OCI-LY3 (cell line): ENCODE data around the gene GUK1.

Experiments
- EZH2phosphoT487 ChIP-seq: fragments of 200-600 bp; shearing (Covaris generic); IDR thresholded peaks from 2 replicates; pipeline ENCODE4 v1.6.1; 2018; ENCODE audit warnings: antibody characterized with exemption, mixed run types, low read depth
- TF ChIP-seq, protein P1 (sequence below): fragments of 200-600, 300-600 bp; sonication (generic); IDR thresholded peaks from 2 replicates; pipeline ENCODE4 v1.5.1; 2014; ENCODE audit warnings: antibody characterized with exemption, low read length, low read depth

DNA sequence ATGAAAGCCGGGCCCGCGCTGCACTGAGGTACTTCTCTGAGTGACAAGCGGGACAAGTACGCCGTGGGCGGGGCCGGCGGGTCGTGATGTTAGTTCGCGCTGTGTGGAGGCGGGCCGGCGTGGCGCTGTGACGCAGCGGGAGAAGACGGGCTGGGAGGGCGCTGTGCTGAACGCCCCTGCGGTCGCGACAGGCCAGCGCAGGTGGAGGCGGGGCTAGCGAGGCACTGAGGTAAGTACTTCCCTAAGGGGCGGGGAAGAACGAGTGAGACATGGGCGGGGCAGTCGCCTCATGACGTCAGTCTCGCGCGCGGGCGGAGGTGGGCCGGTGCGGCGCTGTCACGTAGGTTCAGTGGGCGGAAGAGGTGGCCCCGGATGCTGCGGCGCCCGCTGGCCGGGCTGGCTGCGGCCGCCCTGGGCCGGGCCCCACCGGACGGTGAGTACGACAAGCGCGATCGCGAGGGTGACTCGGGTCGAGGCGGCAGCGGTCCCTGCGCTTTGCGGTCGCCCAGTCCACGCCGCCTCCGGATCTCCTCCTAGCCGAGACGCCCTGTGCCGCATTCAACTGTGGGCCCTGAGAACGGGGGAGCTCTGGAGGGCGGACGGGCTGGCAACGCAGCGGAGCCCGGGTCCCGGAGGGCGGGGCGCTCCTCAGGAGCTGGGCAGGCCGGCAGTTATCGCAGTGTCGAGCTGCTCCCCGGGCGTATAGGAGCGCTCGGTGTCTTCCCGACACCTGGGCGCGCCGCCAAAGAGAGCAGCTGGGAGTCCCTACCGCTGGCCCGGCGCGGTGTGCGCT, at the start of gene GUK1:
- TF ChIP-seq, protein P1, sequence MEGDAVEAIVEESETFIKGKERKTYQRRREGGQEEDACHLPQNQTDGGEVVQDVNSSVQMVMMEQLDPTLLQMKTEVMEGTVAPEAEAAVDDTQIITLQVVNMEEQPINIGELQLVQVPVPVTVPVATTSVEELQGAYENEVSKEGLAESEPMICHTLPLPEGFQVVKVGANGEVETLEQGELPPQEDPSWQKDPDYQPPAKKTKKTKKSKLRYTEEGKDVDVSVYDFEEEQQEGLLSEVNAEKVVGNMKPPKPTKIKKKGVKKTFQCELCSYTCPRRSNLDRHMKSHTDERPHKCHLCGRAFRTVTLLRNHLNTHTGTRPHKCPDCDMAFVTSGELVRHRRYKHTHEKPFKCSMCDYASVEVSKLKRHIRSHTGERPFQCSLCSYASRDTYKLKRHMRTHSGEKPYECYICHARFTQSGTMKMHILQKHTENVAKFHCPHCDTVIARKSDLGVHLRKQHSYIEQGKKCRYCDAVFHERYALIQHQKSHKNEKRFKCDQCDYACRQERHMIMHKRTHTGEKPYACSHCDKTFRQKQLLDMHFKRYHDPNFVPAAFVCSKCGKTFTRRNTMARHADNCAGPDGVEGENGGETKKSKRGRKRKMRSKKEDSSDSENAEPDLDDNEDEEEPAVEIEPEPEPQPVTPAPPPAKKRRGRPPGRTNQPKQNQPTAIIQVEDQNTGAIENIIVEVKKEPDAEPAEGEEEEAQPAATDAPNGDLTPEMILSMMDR = no peak
- TF ChIP-seq EZH2phosphoT487 = no peak
